AG04450 (cell line): Measurements from ENCODE around the gene ALDH1L1. TPM values are rescaled to one million over a fixed set of nuclear protein-coding genes. Genes with fewer than 3 reads are reported as not detected.

Experiments used
- CTCF ChIA-PET: fragments of 300-600, 350-600 bp; formaldehyde crosslinking; extraction: SDS; loops from one replicate; lab custom pipeline; 2022; ENCODE audit warnings: antibody characterized with exemption, inconsistent platforms; lab: Charles Lee
- POLR2A ChIA-PET: fragments of 350-600 bp; formaldehyde crosslinking; extraction: SDS; loops from one replicate; lab custom pipeline; 2021; ENCODE audit warnings: antibody characterized with exemption, inconsistent platforms; lab: Yijun Ruan, JAX
- DNase-seq: peaks from one replicate; pipeline ENCODE4 v3.0.0-alpha.2; 2011; ENCODE audit warnings: low read depth, low spot score
- H3K27ac ChIP-seq: one replicate; pipeline ENCODE4 v1.5.1; 2012; ENCODE audit warnings: low read depth, low read length, control low read depth
- H3K27me3 ChIP-seq: one replicate; pipeline ENCODE4 v1.6.0; 2012; ENCODE audit warnings: low read length; ENCODE audit not compliant: control insufficient read depth, insufficient read depth
- H3K4me3 ChIP-seq: 2 replicates; pipeline ENCODE4 v1.5.1; 2011; ENCODE audit warnings: mild to moderate bottlenecking, low read depth, low read length, control low read depth
- H3K9me3 ChIP-seq: 2 replicates; pipeline ENCODE4 v1.5.1; 2012; ENCODE audit warnings: low read length; ENCODE audit not compliant: control insufficient read depth, insufficient read depth
- polyA plus RNA-seq: library from polyadenylated mRNA; depleted of rRNA; stranded (reverse); fragments of >200 nt; gene quantifications from 2 replicates; pipeline ENCODE4 v1.2.3, GENCODE V29; 2011
- TF ChIP-seq, protein P1 (sequence below): IDR thresholded peaks from 2 replicates; pipeline ENCODE4 v1.5.1; 2011; ENCODE audit warnings: low read depth, low read length, control low read depth, inconsistent platforms

Gene ALDH1L1
- polyA plus RNA-seq, 1 experiment = not detected

DNA sequence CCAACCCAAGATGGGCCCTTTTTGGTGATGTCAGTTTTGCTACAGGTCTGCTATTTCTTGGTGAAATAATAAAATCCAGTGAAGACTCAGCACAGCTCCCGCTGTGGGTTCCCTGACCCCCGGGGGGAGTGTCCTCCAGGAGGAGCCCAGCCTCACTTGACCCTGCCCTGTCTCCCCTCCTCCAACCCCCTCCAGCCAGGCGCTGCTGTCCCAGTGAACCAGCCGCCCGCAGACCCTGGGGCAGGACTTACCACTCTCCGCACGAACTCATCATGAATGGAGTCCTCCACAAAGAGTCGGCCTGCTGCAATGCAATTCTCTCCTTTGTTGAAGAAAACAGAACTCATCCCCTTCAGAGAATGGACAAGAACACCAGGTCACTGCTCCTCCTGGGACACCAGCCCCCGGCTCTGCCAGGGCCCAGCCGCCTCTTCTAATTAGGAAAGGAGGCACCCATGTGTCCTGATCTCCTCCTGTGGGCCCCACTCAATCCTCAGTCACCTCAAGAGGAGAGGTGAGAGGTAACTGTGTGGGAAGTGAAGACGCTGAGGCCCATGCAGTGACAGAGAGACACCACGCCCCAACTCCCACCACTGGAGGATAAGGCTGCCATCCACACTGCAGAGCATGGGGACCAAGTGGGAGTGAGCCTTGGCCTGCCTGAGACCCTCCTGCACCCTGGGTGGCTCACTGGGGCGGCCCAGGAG lies 67.7 kb downstream of the ALDH1L1 start:
- Histone ChIP-seq H3K27me3 (peaks cover 3% of the 10 kb centered on the region), H3K27ac (no peak overlapping the region), H3K9me3 (no peaks in the 10 kb centered on the region), H3K4me3 (no peak overlapping the region)
- ChIA-PET POLR2A (no interaction called here), CTCF (no interaction called here)
- TF ChIP-seq, protein P1, sequence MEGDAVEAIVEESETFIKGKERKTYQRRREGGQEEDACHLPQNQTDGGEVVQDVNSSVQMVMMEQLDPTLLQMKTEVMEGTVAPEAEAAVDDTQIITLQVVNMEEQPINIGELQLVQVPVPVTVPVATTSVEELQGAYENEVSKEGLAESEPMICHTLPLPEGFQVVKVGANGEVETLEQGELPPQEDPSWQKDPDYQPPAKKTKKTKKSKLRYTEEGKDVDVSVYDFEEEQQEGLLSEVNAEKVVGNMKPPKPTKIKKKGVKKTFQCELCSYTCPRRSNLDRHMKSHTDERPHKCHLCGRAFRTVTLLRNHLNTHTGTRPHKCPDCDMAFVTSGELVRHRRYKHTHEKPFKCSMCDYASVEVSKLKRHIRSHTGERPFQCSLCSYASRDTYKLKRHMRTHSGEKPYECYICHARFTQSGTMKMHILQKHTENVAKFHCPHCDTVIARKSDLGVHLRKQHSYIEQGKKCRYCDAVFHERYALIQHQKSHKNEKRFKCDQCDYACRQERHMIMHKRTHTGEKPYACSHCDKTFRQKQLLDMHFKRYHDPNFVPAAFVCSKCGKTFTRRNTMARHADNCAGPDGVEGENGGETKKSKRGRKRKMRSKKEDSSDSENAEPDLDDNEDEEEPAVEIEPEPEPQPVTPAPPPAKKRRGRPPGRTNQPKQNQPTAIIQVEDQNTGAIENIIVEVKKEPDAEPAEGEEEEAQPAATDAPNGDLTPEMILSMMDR = no peak
- DNase-seq = no peak

DNA sequence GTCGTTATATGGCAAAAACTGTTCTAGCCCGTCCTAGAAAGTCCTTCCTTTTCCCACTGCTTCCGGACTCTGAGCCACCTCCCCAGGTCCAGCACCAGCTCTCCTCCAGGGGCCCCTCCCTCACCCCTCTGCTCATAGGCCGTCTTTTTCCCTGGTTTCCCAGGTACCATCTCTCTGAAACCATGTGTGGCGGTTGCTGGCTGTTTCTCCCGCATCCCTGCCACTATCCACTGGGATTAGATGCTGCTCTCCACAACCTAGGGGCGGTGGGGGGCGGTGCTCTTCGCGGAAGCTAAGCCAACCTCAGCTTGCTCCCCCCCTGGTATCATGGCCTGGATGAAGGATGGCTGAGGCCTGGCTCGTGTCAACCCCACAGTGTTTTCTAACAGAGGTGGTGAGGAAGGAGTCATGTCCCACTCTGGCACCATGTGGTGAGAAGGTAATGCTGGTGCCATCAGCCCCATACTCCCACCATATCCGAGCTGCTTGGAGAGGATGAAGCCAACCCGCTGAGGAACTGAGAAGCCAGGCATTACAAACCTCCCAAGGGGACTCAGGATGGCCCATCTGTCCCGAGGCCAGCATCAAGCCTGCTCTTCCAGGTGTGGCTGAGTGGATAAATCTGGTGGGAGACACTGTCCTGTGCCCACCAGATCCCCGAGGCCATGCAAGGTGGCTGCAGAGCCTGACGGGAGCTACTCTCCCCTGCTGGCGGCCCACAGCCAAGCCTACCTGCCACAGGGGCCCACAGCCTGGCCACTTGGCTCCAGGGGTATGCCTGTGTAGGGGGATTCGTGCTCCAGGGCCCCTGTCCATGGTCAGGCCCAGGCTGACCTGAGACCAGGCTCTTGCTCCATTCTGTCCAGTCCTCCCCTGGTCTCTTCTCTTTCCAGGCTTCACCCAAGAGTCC lies 68.6 kb downstream of the ALDH1L1 start:
- ChIA-PET POLR2A (no interaction called here), CTCF (no interaction called here)
- Histone ChIP-seq H3K9me3 (no peaks in the 10 kb centered on the region), H3K27ac (no peak overlapping the region), H3K27me3 (peaks cover 3% of the 10 kb centered on the region), H3K4me3 (no peak overlapping the region)
- no peak for DNase-seq
- TF ChIP-seq, protein P1 = no peak

DNA sequence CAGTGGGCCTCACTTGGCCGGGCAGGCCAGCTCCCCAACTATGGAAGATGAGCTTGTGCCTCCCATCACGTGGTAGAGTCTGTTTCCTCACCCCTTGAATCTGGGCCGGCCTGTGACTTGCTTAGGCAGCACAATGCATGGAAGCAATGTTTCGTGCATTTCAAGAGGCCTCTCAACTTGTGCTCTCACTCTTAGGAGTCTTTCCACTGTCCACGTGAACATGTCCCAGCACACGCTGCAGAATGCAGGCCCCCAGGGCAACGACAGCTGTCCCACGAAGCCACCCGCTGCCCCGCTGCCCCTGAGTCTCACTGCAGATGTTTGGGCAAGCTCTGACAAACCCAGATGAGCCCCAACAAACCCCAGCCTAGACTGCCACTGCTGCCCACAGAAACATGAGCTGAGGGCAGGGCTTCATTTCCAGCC lies 69.2 kb downstream of the ALDH1L1 start:
- ChIA-PET POLR2A (no interaction called here), CTCF (no interaction called here)
- Histone ChIP-seq H3K27me3 (peaks cover 8% of the 10 kb centered on the region), H3K9me3 (no peaks in the 10 kb centered on the region), H3K4me3 (no peak overlapping the region), H3K27ac (no peak overlapping the region)
- DNase-seq = no peak
- TF ChIP-seq, protein P1 = no peak

DNA sequence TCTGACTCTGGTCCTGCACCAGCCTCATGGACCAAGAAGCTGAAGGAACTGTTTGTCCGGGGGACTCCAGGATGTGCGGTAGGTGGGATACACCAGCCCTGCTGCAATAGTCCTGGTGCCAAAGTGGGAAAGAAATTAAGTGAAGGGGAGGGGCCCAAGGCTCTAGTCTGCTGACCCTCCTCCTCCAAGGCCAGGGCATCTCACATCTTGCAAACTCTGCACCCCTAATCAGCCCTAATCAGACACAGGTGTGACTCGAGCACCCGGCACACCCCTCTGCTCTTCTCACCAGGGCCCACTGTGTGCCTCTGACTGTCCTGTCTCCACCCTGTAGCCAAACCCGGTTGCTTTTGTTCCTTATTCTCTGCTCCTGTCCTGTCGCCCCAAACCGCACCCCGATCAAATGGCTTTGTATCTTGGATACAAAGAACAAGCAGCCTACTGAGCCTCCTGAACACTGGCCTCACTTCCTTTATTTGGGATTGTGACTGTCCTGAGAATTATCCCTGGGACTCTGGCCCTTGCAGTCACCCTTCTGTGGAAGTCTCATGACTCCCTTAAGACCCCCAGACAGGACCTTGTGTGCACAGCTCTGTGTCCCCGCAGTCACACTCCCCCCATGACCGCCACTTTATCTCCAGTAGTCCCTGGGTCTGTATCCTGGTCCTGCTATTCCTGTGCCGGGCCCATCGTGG lies 69.8 kb downstream of the ALDH1L1 start:
- DNase-seq = no peak
- ChIA-PET CTCF (no interaction called here), POLR2A (no interaction called here)
- H3K27me3 ChIP-seq = peaks cover 8% of the 10 kb centered on the region
- no peak overlapping the region for H3K27ac ChIP-seq
- TF ChIP-seq, protein P1 = no peak
- H3K9me3 ChIP-seq = no peaks in the 10 kb centered on the region
- H3K4me3 ChIP-seq = no peak overlapping the region
